Epidermal melanocyte (primary cell): ENCODE data around the gene POLR2F.
A peak's percentile ranks its signal among the peaks of the same experiment; 100 is the strongest.

Experiments used
- DNase-seq: peaks from one replicate; pipeline ENCODE4 v3.0.0; 2011; ENCODE audit warnings: low spot score; ENCODE audit not compliant: insufficient read length

Gene POLR2F

DNA sequence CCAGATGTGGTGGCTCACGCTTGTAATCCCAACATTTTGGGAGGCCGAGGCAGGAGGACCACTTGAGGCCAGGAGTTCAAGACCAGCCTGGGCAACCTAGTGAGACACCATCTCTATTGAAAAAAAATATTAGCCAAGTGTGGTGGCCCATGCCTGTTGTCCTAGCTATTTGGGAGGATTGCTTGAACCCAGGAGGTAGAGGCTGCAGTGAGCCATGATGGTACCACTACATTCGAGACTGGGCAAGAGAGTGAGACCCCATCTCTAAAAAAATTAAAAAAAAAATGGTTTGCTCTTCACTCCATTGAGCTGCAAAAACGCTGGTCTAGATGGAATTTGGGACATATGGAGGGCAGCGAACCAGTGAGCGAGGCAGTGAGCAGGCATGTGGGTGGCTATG, 52.4 kb downstream of the POLR2F start:
- DNase-seq: no peak

DNA sequence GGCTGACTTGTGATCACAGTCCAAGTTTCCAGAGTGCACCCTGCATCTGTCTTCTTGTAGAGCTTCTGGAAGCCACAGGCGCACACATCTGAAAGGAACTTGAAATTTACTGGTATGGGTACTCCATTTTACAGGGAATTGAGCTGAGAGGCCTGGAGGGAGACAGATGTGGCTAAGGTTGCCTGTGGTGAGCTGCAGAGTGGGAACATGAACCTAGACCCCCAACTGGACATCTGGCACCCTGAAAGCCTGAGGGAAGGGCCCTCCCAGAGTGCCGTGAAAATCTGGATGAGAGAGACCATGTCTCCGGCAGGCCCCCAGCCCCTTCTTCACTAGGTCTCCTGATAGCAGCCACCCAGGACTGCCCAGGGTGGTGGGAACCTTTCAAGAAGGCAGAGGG, 53.4 kb downstream of the POLR2F start:
- no peak for DNase-seq

DNA sequence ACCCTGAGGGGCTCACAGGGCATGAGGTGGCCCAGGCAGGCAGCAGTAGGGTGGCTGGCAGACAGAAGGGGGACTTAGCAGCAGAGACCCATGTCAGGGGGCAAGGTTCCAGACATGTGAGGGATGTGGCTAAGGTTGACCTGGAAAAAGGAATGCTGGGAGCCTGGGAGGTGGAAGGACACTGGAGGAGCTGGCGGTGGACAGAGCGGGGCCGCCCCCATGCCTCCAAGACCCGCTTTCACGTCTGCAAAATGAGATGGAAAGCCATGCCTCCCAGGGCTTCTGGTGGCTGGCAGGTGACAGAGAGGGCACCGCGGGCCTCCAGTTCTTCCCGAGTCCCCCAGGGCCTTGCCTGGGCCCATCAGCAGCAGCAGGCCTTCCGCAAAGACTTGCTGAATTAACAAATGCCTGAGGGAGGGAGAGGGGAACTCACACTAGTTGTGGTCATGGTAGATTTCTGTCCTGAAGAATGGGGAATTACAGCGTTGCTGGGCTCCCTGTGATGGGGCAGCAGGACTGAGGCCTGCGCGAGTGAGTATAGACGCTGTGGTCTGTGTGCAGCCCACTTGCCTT, 53.9 kb downstream of the POLR2F start:
- no peak for DNase-seq

DNA sequence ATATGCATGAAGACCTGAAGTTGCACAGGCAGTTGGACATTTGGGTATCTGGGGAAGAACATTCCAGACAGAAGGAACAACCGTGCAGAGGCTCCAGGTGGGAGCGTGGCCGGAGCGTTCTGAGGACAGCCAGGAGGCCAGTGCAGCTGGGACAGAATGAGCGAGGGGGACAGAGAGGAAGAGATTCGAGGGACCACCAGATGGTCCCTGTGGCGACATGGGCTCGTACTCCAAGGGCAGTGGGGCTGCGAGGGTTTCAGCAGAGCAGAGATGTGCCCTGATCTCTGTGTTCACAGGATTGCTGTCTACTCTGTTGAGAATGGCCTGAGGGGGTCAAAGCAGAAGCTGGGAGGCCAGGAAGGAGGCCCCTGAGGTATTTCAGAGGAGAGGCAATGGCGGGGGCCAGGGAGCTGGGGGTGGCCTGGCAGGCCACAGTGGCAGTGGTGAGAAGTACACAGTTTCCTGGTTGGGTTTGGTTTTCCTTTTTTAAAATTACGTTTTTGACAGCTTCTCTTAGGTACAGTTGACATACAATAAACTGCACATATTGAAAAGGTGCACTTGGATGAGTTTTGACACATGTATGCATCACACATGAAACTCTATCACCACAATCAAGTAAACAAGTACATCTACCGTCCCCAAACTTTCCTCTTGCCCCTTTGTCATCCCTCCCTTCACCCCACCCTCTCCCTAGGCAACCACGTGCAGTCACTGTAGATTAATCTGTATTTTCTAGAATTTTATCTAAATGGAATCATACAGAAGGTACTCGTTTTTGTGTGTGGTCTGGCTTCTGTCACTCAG, 55.7 kb downstream of the POLR2F start:
- DNase-seq: no peak

DNA sequence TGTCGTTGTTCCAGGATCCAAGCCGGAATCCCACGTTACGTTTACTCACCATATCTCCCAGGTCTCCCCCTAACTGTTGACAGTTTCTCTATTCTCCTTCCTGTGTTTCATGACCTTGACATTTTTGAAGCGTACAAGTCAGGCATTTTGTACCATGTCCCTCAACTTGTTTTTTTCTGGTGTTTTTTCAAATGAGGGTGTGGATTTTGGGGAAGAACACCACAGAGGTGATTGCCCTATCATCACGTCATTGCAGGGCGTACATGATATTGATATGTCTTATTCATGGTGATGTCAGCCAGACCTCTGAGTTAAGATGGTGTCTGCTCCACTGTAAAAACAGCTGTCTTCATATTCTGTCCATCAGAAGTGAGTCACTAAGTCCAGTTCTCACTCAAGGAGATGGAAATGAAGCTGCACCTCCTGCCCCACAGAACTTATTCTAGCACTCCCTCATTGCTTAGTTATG, 59.1 kb downstream of the POLR2F start:
- DNase-seq: no peak

DNA sequence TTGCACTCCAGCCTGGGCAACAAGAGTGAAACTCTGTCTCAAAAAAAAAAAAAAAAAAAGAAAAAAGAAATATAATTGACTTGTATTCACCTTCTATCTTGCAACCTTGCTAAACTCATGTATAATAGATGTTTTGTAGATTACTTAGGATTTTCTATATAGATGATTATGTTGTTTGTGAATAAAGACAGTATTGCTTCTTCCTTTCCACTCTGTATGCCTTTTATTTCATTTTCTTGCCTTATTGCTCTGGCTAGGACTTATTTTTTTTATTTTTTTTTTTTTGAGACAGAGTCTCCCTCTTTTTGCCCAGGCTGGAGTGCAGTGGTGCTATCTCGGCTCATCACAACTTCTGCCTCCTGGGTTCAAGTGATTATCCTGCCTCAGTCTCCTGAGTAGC, 60.6 kb downstream of the POLR2F start:
- DNase-seq: no peak

DNA sequence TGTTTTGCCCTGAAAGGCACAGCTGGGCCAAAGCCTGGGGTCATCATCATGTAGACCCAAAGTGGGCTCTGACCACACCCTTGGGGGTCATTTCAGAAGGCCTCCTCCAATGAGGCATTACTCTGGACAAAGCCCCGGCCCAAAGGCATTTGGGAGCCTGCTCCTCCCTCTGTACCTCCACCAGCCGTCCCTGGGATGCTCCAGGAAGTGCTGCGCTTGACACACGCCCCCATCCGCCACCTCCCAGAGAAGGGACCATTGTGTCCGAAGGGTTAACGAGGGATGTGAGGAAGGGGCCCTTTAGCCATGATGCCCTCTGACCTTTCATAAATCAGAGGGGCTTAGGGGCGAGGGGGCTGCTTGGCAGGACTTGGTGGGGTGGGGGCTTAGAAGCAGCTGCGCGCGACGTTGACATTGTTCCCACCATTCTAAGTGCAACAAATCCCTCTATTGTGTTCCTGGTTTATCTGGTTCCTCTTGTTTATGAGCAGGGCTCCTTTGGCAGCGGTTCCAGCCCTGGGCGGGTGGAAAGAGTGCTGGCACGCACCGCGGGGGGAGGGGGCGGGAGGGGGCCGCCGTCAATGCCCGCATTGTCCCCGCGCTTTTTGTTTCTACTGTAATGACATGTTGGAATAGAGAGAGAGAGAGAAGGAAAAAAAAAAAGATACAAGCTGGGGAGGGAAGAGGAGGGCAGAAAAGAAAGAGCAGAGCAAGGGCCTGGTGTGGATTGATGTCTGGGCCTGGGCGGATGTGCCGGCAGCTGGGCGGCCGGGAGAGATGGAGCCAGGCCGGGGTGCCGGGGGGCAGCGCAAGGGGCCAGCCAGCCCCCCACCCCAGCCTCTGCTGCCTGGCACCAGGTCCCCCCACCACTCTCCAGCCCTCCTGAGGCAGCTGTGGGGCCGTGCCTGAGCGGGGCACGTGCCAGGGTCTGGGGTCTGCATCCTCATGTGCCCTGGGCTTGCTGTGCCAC, 63.0 kb downstream of the POLR2F start:
- peak; percentile 80 for DNase-seq

DNA sequence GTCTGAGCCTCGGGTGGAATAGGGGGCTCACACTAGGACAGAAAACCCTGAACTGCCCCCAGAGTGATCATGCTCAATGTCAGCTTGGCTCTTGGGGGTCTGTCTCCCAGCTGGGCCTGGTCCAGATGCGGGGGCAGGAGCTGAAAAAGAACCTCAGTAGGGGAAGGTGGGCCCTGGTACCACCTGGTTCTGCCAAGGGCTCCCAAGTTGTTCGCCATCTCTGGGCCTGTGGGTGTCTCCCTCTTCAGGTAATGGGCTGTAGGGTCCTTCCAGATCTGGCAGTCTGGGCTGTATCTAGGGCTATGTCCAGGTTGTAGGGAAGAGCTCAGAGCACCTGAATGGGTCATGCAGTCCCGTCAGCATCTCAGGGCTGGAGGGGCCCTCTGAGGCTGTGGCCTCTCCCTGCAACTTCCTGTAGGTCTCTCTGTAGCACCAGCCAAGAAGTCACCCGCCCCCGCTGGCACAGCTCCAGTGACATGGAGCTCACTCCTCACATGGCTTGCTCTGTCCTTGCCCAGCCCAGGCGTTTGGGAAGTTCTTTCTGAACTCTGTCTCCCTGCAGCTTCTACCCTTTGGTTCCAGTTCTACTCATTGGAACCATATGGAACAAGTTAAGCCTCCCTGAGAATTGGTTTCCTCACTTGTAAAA, 63.9 kb downstream of the POLR2F start:
- peak; percentile 82 for DNase-seq

DNA sequence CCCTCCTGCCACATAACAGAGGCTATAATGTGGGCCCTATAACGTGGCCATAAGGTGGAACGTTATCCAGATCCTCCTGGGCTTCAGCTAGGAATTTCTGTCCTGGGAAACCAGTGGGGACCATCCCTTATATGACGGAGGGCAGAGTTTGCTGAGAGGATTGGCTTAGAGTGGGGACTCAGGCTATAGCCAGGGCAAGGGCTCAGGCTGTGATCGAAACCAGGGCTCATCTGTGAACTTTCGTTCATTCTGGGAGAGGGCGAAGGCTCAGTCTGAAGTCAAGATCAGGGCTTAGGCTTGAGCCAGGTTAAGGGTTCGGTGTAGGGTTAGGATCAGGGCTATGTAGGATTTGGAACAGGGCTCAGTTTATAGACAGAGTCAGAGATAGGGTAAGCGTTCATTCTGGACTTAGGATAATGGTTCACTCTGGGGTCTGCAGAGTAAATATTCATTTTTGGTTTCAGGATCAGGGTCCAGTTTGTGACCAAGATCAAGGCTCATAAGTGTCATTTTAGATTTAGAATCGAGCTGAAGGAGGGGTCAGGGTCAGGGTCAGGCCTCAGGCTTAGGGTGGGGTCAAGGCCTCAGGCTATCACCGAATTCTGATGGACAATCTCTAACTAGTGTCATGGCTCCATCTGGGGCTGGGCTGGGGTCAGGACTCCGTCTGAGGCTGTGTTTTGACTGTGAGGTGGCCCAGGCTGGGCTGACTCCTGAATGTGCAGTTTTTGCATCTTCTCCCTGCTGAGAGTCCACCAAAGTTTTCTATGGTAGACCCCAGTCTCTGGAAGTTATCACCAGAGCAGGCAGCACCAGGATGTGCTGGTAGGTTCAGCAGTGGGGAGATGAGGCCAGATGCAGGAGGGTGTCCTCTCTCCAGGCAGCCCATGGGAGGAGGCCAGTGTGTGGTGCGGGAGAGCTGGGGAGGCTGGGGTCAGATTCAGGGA, 64.7 kb downstream of the POLR2F start:
- no peak for DNase-seq
